NCI-H2196 (cell line): ENCODE data around the gene FXR1.
"Not testable (repeated sequence)": the region's sequence is repeated elsewhere in the genome, so short reads cannot be mapped to it uniquely, and the experiment has no call there.

Experiments
- DNase-seq: peaks from one replicate; lab custom pipeline; 2025; ENCODE audit not compliant: unreplicated experiment; lab: John Stamatoyannopoulos, UW

Gene FXR1

DNA sequence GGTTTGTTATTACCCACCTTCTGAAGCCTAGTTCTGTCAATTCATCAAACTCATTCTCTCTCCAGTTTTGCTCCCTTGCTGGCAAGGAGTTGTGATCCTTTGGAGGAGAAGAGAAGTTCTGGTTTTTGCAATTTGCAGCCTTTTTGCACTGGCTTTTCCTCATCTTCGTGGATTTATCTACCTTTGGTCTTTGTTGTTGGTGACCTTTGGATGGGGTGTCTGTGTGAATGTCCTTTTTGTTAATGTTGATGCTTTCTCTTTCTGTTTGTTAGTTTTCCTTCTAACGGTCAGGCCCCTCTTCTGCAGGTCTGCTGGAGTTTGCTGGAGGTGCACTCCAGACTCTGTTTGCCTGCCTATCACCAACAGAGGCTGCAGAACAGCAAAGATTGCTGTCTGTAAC lies 91.0 kb downstream of the FXR1 start:
- DNase-seq, result not testable (repeated sequence)

DNA sequence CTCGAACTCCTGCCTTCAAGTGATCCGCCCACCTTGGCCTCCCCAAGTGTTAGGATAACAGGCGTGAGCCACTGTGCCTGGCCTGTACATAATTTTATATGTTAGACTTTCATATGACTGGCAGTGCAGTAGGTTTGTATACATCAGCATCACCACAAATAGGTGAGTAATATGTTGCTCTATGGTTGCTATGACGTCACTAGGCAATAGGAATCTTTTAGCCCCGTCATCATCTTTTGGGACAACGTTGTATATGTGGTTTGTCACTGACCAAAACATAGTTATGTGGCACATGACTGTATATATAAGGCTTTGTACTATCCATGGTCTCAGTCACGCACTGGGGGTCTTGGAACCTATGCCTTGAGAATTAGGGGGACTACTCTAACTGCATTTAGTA lies 94.1 kb downstream of the FXR1 start:
- no peak for DNase-seq

DNA sequence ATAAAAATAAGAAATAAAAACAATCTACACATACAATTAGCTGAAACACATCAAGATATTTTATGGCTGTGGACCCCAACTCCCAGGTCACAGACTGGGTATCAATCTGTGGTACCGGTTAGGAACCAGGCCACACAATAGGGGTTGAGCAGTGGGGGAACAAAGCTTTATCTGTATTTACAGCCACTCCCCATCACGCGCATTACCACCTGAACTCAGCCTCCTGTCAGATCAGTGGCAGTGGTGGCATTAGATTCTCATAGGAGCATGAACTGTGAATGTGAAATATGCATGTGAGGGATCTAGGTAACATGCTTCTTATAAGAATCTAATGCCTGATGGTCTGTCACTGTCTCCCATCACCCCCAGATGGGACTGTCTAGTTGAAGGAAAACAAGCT lies 94.8 kb downstream of the FXR1 start:
- no peak for DNase-seq

DNA sequence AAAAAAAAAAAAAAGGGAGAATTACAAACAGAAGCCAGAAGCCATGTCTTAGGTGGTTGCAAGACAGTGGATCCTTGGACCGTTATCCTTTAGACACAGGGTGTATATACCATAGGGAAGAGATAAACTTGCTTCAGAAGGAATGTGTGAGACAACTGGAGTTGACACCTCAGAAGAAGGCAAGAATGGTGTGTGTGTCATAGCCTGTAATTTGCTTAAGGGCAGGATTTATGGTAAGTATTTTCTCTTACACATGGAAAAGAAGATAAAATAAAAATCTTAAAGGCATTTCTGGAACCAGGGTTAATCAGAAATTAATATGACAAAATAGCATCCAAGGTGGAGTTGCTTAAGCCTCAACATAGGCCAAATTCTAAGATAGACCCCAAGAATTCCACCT lies 96.3 kb downstream of the FXR1 start:
- no peak for DNase-seq

DNA sequence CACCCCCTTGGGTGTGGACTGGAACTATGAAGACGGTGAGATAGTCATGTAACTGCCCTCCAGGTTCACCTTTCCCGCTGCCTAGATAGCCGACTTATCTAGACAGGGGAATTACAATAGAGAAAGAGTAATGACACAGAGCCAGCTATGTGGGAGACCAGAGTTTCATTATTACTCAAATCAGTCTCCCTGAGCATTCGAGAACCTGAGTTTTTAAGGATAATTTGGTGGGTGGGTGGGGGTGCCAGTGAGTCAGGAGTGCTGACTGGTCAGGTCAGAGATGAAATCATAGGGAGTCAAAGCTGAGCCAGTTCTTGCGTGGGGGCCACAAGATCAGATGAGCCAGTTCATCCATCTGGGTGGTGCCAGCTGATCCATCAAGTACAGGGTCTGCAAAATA lies 96.8 kb downstream of the FXR1 start:
- DNase-seq, result no peak

DNA sequence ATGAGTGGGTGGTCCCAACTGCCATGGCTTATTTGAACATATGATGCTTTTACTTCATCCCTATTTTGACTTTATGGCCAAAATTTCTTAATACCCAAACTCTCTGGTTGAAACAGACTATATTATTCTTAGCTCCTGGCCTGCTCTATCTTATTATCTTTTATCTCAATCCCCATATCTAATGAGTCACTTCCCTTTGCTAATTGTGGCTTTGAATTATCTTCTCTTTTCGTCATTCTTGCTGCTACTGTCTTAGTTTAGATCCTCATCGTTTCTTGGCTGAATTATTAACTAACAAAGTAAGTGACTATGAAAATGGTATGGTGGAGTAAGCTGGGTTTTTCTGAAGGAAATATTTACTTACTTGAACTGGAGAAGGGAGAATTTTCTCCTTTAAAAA lies 105.2 kb downstream of the FXR1 start:
- no peak for DNase-seq

DNA sequence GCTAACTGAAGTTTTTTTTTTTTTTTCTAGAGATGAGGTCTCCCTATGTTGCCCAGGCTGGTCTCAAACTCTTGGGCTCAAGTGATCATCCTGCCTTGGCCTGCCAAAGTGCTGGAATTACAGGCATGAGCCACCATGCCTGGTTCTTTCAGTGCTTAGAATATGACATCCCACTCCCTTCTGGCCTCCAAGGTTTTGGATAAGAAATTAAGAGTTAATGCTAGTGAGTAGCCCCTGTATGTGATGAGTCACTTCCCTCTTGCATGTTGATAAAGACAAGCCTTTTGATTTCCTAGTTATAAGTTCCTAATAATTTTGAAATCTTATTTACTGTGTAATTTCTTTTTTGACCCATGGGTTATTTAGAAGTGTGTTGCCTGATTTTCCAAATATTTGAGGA lies 112.7 kb downstream of the FXR1 start:
- no peak for DNase-seq

DNA sequence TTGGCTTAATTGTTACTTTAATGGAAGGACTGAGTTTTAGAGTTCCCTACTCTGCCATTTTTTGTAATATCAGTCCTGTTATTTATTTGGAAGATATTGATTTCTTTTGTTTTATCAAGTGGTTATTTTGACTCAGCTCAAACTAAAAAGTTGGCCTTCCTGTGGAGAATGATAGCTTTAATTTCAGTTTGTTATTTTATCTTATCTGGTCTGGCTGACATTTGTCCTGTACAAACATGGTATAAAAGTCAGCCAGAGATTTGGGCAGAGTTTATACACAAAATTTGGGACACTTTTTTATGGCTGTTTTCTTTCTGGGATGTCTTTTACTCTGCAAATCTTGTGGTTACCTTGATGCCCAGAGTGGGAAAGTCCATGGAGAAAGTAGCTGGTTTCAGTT lies 118.5 kb downstream of the FXR1 start:
- no peak for DNase-seq
